HG02763 (cell line): ENCODE results near the gene AMIGO3.
"Not testable (repeated sequence)": the region's sequence is repeated elsewhere in the genome, so short reads cannot be mapped to it uniquely, and the experiment has no call there.

Experiments used
- ATAC-seq: cut with Tn5 transposase; IDR thresholded peaks from one replicate; pipeline ENCODE4 v1.9.1; 2021; ENCODE audit warnings: mild to moderate bottlenecking, moderate library complexity; ENCODE audit not compliant: unreplicated experiment

AMIGO3 gene

DNA sequence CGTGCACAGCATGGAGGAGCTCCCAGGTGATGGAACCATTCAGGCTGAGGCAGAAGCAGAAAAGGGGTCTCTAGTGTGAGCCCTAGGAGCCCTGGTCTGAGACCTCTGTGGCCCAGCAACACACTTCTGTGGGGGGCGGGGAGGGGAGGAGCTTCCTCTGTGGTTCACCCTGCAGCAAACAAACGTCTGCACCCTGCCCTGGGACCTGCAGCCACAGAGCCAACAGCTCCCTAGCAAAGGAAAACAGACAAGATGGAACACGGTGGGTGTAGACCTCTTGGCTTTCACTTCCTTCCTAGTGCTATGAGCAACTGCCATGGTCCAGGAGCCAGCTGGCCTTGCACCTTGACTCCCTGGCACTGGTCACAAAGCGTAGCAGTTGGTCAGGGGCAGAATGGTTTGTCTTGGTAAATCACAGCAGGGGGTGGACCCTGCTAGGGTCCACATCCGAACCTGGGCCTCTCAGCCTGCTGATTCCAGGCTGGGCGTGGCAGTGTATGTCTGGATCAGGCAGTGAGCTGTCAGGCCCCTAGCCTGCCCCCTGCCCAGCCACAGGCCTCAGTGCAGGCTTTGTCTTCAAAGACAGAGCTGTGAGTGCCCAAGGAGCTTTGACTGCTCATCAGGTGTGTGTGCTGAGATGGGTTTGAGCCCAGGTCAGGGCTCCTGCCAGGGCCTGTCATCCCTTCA lies 6.7 kb downstream of the AMIGO3 start:
- ATAC-seq: no peak

DNA sequence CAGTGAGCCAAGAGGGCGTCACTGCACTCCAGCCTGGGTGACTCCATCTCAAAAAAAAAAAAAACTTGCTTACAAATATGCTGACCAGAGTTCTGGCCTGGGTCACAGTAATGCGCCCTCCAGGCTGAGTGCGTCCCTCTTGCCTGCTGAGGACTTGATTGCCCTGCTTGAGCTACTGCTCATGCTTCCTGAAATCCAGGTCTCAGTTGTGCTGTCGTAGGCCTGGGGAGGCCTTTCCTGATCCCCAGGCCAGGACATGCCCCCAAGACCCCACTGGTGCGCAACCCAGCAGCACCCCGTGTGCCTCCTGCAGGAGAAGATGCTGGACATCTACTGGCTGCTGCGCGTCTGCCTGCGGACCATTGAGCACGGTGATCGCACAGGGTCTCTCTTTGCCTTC lies 7.3 kb downstream of the AMIGO3 start:
- ATAC-seq: no peak

DNA sequence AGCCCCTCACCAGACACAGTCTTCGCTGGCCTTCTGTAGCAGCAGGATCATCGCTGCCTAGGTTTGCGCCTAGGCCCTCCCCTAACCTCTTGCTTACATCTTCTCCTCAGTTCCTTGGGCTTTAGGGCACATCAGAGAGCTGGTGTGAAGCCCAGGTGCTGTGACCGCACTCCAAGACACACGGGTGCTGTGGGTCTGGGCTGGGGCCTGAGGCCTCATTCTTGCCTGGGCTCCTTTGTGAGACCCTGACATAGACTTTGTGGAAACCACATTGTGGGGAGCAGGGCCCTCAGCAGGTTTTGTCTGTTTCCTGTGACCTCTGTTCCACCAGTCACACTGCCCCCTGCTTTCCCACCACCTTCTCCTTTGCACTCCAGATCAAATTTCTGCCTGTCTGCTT lies 8.0 kb downstream of the AMIGO3 start:
- ATAC-seq: no peak

DNA sequence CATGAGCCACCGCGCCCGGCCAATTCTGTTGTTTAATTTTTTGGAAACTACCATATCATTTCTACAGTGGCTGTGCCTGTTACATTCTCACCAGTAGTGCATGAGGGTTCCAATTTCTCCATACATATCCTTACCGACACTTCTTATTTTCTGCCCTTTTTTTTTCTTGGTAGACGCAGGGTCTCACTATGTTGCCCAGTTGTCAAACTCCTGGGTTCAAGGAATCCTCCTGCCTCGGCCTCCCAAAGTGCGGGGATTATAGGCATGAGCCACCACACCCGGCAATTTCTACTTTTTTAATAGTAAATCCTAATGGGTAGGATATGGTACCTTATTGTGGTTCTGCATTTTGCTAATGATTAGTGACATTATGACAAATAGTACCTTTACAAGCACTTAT lies 9.6 kb downstream of the AMIGO3 start:
- ATAC-seq: no peak

DNA sequence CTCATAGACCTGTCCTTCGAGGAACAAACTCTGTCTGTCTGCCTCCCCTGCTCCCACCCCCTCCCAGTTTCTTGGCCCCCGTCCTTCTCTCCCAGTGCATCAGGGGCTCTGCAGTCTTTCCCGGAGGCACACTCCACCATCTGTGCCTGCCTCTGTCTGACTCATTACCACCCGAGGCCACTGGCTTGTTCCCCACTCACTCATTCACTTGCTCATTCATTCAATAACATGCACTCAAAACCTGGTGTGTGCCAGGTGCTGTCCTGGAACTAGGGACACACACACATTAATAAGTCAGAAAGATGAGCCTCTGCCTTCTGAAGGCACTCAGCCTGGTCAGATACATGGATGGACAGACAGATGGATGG lies 12.4 kb downstream of the AMIGO3 start:
- ATAC-seq: no peak

DNA sequence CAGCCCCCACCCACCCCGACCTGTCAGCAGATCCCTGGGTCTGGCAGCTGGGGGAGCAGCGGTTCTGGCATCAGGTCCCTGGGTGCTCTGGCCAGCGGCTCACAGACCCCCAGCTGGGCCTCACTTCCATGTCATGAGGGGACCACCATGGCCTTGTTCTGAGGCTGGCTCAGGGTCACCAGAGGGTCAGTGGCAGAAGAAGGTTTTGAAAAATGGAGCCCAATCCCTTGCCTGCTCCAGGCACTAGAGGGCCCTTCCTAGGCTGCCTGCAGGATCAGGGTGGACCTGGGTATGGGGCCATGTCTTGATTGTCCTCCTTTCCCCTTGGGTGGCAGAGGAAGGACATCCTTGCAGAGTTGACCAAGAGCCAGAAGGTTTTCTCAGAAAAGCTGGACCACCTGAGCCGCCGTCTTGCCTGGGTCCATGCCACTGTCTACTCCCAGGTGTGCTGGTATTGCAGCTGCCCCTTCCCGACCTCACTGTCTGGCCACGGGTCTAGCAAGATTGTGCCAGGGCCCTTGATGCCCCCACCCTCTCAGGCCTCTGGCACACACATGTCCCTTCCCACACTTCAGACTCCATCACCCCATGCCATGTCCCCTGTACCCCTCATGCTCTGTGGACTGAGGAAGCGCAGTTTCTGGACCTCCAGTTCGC lies 12.9 kb downstream of the AMIGO3 start:
- no peak for ATAC-seq

DNA sequence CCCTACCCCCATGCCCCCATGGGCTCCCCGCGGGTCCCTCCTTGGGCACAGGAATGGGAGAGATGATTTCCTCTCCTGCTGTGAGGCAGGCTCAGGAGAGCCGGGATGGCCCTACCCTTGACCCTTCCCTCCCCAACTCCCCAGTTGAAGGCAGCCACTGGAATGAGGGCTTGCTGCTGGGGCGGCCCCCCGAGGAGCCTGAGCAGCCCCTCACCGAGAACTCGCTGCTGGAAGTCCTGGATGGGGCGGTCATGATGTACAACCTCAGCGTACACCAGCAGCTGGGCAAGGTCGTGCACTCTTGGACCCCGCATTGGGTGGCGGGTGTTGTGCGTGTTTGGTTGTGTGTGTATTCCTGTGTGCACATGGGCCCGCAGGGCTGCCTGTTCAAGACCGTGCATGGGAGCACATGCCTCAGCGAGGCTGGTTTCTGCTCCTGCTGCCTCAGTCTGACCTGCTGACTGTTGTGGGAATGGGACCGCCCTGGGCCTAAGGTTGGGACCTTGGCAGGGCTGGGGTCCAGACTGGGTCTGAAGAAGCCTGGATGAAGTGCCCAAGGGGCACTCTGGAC lies 14.0 kb downstream of the AMIGO3 start:
- no peak for ATAC-seq

DNA sequence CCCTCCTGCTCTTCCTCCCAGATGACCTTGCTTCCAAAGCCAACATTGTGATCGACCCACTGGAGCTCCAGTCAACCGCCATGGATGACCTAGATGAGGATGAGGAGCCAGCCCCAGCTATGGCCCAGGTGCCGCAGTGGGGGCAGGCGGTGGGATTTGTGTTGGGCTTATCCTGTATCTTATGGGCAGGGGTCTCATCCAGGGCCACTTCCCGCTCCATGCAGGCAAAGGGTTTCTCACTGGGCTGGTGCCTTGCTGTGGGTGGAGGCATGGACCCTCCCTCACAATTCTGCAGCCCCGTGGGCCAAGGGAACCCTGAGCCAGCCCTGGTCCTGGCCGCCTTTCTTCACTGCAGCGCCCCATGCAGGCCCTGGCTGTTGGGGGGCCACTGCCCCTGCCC lies 14.9 kb downstream of the AMIGO3 start:
- ATAC-seq: no peak

DNA sequence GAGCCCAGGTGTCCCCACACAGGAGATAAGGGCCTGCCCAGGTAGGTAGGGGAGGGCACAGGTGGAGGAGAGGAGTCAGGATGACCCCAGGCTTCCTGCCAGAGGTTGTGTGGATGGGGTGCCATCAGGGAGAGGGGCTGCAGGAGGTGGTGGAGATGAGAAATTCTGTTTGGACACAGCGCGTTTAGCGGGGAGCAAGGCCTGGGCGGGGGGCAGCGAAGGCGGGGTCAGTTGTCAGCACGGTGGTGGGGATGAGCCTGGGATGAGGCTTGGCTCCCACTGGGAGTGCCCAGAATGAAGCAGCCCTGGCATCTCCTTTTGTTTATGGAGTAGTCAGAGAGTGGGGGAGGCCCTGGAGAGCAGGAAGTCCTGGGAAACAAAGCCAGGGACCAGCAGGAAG lies 15.5 kb downstream of the AMIGO3 start:
- no peak for ATAC-seq

DNA sequence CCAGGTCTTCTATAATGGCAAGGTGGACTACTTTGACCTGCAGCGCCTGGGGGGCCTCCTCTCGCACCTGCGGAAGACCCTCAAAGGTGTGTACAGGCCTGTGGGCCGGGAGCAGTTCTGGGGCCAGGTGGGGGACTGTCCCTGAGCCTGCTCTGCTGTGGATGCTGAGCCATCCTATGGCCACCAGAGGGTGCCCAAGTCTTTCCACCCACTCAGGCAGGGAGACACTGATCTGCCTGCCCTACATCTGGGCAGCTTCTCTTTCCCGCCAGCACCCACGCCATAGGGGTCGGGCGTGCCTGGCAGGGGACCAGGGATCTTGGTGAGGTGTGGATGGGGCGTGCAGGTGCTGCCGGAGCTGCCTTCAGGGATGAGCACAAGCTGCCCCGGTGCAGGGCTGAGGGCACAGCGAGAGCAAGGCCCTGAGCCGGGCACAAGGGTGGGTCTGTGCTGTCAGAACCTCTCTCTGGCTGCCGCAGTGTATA lies 16.0 kb downstream of the AMIGO3 start:
- ATAC-seq: peak; percentile 61

DNA sequence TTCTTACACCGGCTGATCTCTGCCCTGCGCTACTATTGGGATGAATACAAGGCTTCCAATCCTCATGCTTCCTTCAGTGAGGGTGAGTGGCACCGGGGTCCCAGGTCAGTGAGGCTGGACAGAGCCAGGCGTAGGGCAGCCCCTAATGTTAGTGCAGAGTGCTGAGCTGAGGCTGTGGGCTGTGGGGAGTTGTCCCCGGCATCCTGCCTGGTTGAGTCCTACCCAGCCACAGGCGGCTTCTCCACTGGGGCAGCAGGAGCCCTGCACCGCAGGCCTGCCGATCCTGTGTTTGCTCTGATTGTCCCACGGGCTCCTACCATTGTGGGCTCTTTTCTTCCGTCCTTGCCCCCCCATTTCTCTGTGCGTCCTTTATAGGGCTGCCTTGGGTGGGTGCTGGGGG lies 16.8 kb downstream of the AMIGO3 start:
- ATAC-seq: no peak

DNA sequence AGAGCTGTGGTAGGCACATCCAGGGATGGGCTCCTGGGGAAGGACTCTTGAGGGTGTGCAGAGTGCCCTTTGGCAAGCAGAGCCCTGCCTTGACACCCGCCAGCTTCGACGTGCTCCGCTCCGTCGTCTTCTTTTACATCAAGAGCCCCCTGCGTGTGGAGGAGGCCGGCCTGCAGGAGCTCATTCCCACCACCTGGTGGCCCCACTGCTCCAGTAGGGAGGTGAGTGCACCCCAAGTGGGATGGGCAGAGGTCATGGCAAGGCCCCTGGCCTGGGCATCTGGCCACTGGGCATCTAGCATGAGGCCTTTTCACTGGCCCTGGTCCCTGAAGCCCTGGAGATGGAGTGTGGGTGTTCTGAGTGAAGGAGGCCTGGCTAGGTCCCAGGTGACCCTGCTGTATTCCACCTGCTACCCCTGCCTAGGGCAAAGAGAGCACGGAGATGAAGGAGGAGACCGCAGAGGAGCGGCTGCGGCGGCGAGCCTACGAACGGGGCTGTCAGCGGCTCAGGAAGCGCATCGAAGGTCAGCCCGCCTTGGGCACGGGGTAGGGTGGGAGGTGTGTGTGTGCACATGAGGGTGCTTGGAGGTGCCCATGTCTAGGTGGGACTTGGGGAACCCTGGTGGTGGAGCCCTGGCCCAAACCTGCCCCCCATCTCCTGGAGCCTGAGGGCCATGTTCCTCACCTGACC lies 18.0 kb downstream of the AMIGO3 start:
- no peak for ATAC-seq

DNA sequence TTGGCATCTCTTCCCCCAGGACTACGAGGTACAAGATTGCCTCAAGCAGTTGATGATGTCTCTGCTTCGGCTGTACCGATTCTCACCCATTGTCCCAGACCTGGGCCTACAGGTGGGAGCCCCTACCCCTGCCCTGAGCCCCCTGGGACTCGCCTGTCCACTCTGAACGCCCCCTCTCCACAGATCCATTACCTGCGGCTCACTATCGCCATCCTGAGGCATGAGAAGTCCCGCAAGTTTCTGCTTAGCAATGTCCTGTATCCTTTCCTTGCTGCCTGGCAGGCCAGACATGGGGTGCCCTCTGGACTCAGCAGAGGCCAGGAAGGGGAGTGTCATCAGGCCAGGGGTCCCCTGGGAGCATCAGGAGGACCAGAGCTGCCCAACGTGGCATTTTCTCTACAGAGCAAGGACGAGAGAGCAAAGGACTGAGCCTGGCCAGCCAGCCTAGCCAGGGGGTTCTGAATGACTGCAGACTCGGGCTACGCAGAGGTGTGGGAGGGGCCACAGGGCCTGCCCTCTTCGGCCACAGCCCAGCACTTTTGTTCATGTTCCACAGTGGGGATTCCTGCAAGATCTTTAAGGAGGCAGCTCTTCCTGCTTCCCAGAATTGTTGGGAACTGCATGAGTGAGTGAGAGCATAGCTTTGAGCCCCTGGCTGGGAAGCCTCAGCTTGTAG lies 18.9 kb downstream of the AMIGO3 start:
- ATAC-seq: no peak

DNA sequence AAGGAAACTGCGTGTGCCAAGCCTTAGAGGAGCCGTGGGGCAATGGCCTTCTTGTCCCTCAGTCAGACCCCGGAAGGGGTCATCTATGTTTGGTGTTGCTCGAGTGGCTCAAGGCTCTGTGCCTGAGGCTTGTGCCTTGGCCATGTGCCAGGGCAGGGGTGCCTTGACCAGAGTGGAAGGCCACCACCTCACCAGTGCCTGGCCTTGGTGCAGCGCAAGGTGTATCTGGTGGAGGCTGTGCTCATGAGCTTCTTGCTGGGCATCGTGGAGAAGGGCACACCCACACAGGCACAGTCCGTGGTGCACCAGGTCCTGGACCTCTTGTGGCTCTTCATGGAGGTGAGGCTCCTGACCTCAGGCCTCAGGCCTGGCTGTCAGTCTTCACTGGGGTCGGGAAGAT lies 19.5 kb downstream of the AMIGO3 start:
- no peak for ATAC-seq

DNA sequence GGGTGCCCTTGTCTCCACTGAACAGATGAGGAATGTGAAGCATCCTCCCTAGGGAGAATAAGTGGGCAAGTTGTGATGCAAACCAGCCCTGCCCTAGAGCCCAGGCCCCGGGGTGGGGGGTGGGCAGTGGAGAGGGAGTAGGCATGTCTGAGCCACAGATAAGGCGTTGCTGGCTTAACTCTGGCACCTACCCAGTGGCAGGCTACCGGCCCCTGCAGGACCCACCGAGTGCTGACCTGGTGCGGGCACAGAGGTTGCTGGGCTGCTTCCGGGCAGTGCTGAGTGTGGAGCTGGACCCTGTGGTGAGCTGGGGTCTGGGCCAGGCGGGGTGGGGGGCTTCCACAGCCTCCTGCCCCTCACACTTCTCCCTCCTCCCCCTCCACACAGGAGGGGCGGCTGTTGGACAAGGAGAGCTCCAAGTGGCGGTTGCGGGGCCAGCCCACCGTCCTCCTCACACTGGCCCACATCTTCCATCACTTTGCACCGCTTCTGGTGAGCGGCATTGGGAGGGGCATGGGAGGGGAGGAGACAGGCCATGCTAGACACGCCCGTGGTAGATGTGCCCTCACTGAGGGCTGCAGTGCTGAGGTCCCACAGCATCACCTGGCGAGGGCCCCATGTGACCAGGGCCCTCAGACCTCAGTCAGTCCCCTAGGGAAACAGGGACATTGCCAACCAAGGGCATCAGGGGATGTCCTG lies 20.1 kb downstream of the AMIGO3 start:
- no peak for ATAC-seq

DNA sequence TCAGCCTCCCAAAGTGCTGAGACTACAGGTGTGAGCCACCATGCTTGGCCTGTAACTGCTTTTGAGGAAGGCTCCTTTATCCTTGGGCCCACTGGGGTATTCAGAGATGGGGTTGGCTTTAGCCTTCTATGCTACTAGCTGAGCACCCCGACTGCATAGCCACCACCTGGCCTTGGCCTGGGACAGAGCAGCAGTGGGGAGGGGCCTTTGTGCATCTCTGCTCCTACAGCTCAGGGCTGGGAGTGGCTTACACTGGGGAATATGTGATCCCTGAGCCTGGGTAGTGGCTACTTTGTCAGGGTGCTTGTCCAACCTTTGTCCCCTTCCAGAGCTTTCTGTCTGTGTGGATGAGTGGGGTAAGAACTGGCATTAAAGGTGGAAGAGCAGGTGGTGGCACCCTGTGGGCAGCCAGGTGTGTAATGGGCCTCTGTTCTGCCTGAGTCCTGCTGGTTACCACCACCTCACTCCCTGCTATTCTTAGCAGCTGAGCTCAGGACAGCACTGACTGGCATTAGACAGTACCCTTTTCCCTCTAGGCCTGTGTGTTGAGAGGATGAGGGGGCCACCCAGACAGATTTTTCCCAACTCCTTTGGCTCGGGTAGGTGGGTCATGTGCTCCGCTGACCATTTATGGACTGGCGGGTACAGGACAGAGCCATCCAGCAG lies 24.0 kb downstream of the AMIGO3 start:
- not testable (repeated sequence) for ATAC-seq

DNA sequence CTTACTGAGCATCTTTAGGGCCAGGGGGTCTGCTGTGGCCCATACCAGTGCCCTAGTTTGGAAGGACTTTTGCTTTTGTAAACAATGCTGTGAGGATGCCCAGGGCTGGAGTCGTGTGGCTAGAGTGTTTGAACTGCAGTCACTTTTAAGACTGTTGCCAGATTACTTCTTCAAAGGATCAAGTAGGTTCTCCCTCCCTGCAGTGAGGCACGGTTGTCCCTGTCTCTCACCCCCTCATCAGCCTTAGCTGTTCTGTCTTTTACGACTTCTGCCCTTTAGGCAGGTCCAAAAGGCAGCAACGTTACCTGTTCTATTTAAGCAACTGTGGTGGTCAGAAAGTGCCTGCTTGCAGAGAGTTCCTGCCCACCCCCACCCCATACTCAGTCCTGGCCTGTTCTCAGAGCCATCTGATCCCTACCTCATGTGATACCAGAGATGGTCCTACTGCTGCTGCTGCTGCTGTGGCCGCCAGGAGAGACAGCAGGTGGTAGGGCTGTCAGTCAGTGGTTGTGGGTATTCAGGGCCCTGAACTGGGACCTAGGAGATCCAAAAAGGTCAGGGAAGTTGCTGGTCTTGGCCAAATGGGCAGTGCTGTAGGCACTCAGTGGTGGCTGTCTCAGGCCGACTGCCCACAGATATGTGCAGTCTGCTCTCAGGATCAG lies 24.9 kb downstream of the AMIGO3 start:
- not testable (repeated sequence) for ATAC-seq

DNA sequence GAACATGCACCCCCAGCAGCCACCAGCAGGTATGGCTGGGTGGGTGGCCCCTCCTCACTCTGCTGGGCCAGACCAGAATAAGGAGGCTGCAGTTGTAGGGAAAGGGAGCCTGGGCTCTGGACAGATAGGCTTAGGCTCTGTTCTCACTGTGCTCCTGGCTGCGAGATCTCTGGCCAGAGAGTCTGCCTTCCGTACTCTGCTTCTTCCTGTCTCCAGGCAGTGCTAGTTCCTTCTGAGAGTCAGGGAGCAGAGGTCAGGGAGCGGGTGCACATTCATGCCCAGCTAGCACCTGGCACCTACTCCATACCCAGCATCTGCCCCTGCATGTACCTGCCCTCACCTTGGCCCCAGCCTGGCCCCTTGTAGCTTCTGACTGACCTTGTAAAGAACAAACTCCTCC lies 28.0 kb downstream of the AMIGO3 start:
- not testable (repeated sequence) for ATAC-seq

DNA sequence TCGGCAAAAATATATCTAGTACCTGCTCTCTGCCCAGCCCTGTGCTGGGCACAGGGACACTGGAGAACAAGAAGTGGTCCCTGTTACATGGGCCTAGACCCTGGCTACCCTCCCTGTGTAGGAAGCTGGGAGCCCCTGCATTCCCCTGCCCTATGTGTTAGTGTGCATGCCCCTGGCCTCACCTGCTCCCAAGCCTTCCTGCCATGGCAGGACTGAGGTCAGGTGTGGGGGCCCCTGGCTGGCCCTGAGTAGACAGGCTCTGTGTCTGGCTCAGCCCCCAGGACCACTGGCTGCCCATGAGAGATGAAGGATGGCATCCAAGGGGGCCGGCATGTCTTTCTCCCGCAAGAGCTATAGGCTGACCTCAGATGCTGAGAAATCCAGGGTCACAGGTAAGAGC lies 28.6 kb downstream of the AMIGO3 start:
- not testable (repeated sequence) for ATAC-seq
